C4-2B (cell line): Measurements from ENCODE around the gene TRIM46.

Experiments
- CTCF ChIP-seq: fragments of 450-650 bp; conservative IDR thresholded peaks from 2 replicates; pipeline ENCODE4 v1.5.1; 2017; ENCODE audit warnings: mild to moderate bottlenecking
- ZFX ChIP-seq: fragments of 450-650 bp; IDR thresholded peaks from 2 replicates; pipeline ENCODE4 v1.6.1; 2017

GRCh38 chr1:155200920-155201319 is 27.3 kb downstream of the TRIM46 start:
- no peak for TF ChIP-seq CTCF
- TF ChIP-seq ZFX = no peak
